Measurements from ENCODE around the gene LLGL2. TPM values are rescaled to one million over a fixed set of nuclear protein-coding genes. Genes with fewer than 3 reads are reported as not detected.

LLGL2 gene
- total and polyA plus RNA-seq, 5 donors from 2014 or later: 13.6 to 44.1 (median 17.5) TPM

- no peaks in the 10 kb centered on the region for H3K27me3 Mint-ChIP-seq
- ATAC-seq (ENCODE audit: low read depth in 2 of 2) (no peak), DNase-seq (no peak)
- Histone ChIP-seq H3K4me1 (ENCODE audit: control insufficient read depth, insufficient read depth, low read length, poor library complexity, severe bottlenecking) (no peaks in the 10 kb centered on the region), H3K27ac (ENCODE audit: insufficient read depth, low read length, poor library complexity, severe bottlenecking) (no peak overlapping the region), H3K27me3 (ENCODE audit: control insufficient read depth, insufficient read depth, low read length) (no peaks in the 10 kb centered on the region), H3K4me3 (ENCODE audit: low read depth, low read length) (no peak overlapping the region), H3K36me3 (ENCODE audit: control insufficient read depth, insufficient read depth, low read length) (peaks cover 59% of the 10 kb centered on the region), H3K9me3 (ENCODE audit: control insufficient read depth in 2 of 2, low read length in 2 of 2) (no peaks in the 10 kb centered on the region)
- no peak overlapping the region for H3K27ac Mint-ChIP-seq
- H3K36me3 Mint-ChIP-seq: peaks cover 13% of the 10 kb centered on the region
- H3K9me3 Mint-ChIP-seq: no peaks in the 10 kb centered on the region
- no peak overlapping the region for H3K4me3 Mint-ChIP-seq
- peaks cover 0 to 5% (median 0%) of the 10 kb centered on the region in 4 donors for H3K4me1 Mint-ChIP-seq
Observed at GRCh38 chr17:75494326-75494877, 31.1 kb upstream of the LLGL2 start.

GRCh38 chr17:75496005-75496404 lies 29.5 kb upstream of the LLGL2 start:
- Mint-ChIP-seq H3K36me3 (peaks cover 13% of the 10 kb centered on the region), H3K4me1 (peaks cover 0 to 5% (median 0%) of the 10 kb centered on the region in 4 donors), H3K27ac (no peak overlapping the region), H3K4me3 (no peak overlapping the region), H3K9me3 (no peaks in the 10 kb centered on the region), H3K27me3 (no peaks in the 10 kb centered on the region)
- Histone ChIP-seq H3K4me3 (ENCODE audit: low read depth, low read length) (no peak overlapping the region), H3K27ac (ENCODE audit: insufficient read depth, low read length, poor library complexity, severe bottlenecking) (no peak overlapping the region), H3K27me3 (ENCODE audit: control insufficient read depth, insufficient read depth, low read length) (no peaks in the 10 kb centered on the region), H3K9me3 (ENCODE audit: control insufficient read depth in 2 of 2, low read length in 2 of 2) (no peaks in the 10 kb centered on the region), H3K4me1 (ENCODE audit: control insufficient read depth, insufficient read depth, low read length, poor library complexity, severe bottlenecking) (no peaks in the 10 kb centered on the region), H3K36me3 (ENCODE audit: control insufficient read depth, insufficient read depth, low read length) (peaks cover 55% of the 10 kb centered on the region)
- ATAC-seq (ENCODE audit: low read depth in 2 of 2): no peak
- DNase-seq: no peak

- H3K27ac ChIP-seq (ENCODE audit: insufficient read depth, low read length, poor library complexity, severe bottlenecking): no peak overlapping the region
- no peak overlapping the region for H3K4me3 ChIP-seq (ENCODE audit: low read depth, low read length)
- H3K9me3 Mint-ChIP-seq: no peaks in the 10 kb centered on the region
- H3K36me3 Mint-ChIP-seq: peaks cover 8% of the 10 kb centered on the region
- H3K9me3 ChIP-seq (ENCODE audit: control insufficient read depth in 2 of 2, low read length in 2 of 2): no peaks in the 10 kb centered on the region
- peaks cover 0 to 3% (median 0%) of the 10 kb centered on the region in 4 donors for H3K4me1 Mint-ChIP-seq
- H3K27me3 ChIP-seq (ENCODE audit: control insufficient read depth, insufficient read depth, low read length): no peaks in the 10 kb centered on the region
- peak overlapping the region in 1 of 3 donors; percentile 20 for H3K27ac Mint-ChIP-seq
- ATAC-seq (ENCODE audit: low read depth in 2 of 2) (no peak), DNase-seq (no peak)
- no peaks in the 10 kb centered on the region for H3K27me3 Mint-ChIP-seq
- no peak overlapping the region for H3K4me3 Mint-ChIP-seq
- no peaks in the 10 kb centered on the region for H3K4me1 ChIP-seq (ENCODE audit: control insufficient read depth, insufficient read depth, low read length, poor library complexity, severe bottlenecking)
- peaks cover 46% of the 10 kb centered on the region for H3K36me3 ChIP-seq (ENCODE audit: control insufficient read depth, insufficient read depth, low read length)
Observed at GRCh38 chr17:75498039-75498725, 27.3 kb upstream of the LLGL2 start.

GRCh38 chr17:75498726-75499213 lies 26.7 kb upstream of the LLGL2 start:
- peaks cover 0 to 3% (median 0%) of the 10 kb centered on the region in 4 donors for H3K4me1 Mint-ChIP-seq
- H3K27me3 Mint-ChIP-seq: no peaks in the 10 kb centered on the region
- peaks cover 40% of the 10 kb centered on the region for H3K36me3 ChIP-seq (ENCODE audit: control insufficient read depth, insufficient read depth, low read length)
- H3K4me3 ChIP-seq (ENCODE audit: low read depth, low read length): no peak overlapping the region
- no peaks in the 10 kb centered on the region for H3K9me3 Mint-ChIP-seq
- ATAC-seq (ENCODE audit: low read depth in 2 of 2): no peak
- H3K4me3 Mint-ChIP-seq: no peak overlapping the region
- peaks cover 8% of the 10 kb centered on the region for H3K36me3 Mint-ChIP-seq
- H3K9me3 ChIP-seq (ENCODE audit: control insufficient read depth in 2 of 2, low read length in 2 of 2): no peaks in the 10 kb centered on the region
- no peaks in the 10 kb centered on the region for H3K4me1 ChIP-seq (ENCODE audit: control insufficient read depth, insufficient read depth, low read length, poor library complexity, severe bottlenecking)
- peak overlapping the region in 1 of 3 donors; percentile 48 for H3K27ac Mint-ChIP-seq
- H3K27ac ChIP-seq (ENCODE audit: insufficient read depth, low read length, poor library complexity, severe bottlenecking): no peak overlapping the region
- no peaks in the 10 kb centered on the region for H3K27me3 ChIP-seq (ENCODE audit: control insufficient read depth, insufficient read depth, low read length)
- DNase-seq: no peak

GRCh38 chr17:75499313-75500022 lies 26.0 kb upstream of the LLGL2 start:
- no peaks in the 10 kb centered on the region for H3K4me1 ChIP-seq (ENCODE audit: control insufficient read depth, insufficient read depth, low read length, poor library complexity, severe bottlenecking)
- Mint-ChIP-seq H3K4me3 (no peak overlapping the region), H3K36me3 (peaks cover 5% of the 10 kb centered on the region), H3K9me3 (no peaks in the 10 kb centered on the region), H3K27ac (peak overlapping the region in 1 of 3 donors; percentile 36), H3K27me3 (no peaks in the 10 kb centered on the region), H3K4me1 (peaks cover 0 to 3% (median 0%) of the 10 kb centered on the region in 4 donors)
- no peaks in the 10 kb centered on the region for H3K27me3 ChIP-seq (ENCODE audit: control insufficient read depth, insufficient read depth, low read length)
- DNase-seq (no peak), ATAC-seq (ENCODE audit: low read depth in 2 of 2) (no peak)
- peaks cover 35% of the 10 kb centered on the region for H3K36me3 ChIP-seq (ENCODE audit: control insufficient read depth, insufficient read depth, low read length)
- no peaks in the 10 kb centered on the region for H3K9me3 ChIP-seq (ENCODE audit: control insufficient read depth in 2 of 2, low read length in 2 of 2)
- no peak overlapping the region for H3K27ac ChIP-seq (ENCODE audit: insufficient read depth, low read length, poor library complexity, severe bottlenecking)
- H3K4me3 ChIP-seq (ENCODE audit: low read depth, low read length): no peak overlapping the region

GRCh38 chr17:75500419-75501216 lies 24.9 kb upstream of the LLGL2 start:
- peaks cover 4% of the 10 kb centered on the region for H3K36me3 Mint-ChIP-seq
- Histone ChIP-seq H3K9me3 (ENCODE audit: control insufficient read depth in 2 of 2, low read length in 2 of 2) (no peaks in the 10 kb centered on the region), H3K4me1 (ENCODE audit: control insufficient read depth, insufficient read depth, low read length, poor library complexity, severe bottlenecking) (no peaks in the 10 kb centered on the region), H3K27ac (ENCODE audit: insufficient read depth, low read length, poor library complexity, severe bottlenecking) (no peak overlapping the region), H3K4me3 (ENCODE audit: low read depth, low read length) (no peak overlapping the region), H3K36me3 (ENCODE audit: control insufficient read depth, insufficient read depth, low read length) (peaks cover 24% of the 10 kb centered on the region), H3K27me3 (ENCODE audit: control insufficient read depth, insufficient read depth, low read length) (no peaks in the 10 kb centered on the region)
- ATAC-seq (ENCODE audit: low read depth in 2 of 2): no peak
- H3K4me3 Mint-ChIP-seq: no peak overlapping the region
- no peak for DNase-seq
- peaks cover 0 to 3% (median 0%) of the 10 kb centered on the region in 4 donors for H3K4me1 Mint-ChIP-seq
- H3K27ac Mint-ChIP-seq: no peak overlapping the region
- H3K9me3 Mint-ChIP-seq: no peaks in the 10 kb centered on the region
- no peaks in the 10 kb centered on the region for H3K27me3 Mint-ChIP-seq

DNA sequence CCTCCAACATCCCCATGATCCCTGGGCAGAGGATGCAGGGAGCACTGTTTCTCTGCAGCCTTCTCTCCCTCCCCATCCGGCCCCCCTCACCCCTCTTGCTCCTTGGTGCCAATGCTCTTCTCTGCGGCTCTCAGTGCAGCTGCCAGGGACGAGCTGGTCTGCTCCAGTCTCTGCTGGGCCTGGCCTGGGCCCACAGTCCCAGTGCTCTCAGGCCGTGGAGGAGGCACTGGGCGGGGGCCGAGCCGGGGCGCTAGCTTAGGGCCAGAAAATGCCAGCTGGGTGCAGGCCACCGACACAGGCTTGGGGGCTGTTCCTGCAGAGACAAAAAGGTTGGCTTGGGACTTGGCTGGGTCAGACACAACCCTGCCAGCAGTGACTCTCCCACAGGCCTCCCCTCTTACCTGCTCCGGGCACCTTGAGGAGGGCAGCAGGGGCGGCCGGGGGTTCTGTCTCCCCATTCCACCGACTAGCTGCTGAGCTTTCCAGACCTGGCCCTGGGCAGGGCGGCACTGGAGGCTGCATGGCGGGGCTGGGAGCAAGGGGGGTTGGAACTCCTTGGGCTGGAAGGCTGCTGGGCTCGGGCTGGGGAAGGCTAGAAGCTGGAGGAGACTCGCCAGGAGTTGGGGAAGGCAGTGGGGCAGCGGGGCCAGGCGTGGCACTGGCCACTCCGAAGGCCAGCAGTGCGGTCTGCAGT lies 24.0 kb upstream of the LLGL2 start:
- Histone ChIP-seq H3K36me3 (ENCODE audit: control insufficient read depth, insufficient read depth, low read length) (peaks cover 18% of the 10 kb centered on the region), H3K27ac (ENCODE audit: insufficient read depth, low read length, poor library complexity, severe bottlenecking) (no peak overlapping the region), H3K9me3 (ENCODE audit: control insufficient read depth in 2 of 2, low read length in 2 of 2) (no peaks in the 10 kb centered on the region), H3K4me1 (ENCODE audit: control insufficient read depth, insufficient read depth, low read length, poor library complexity, severe bottlenecking) (no peaks in the 10 kb centered on the region), H3K27me3 (ENCODE audit: control insufficient read depth, insufficient read depth, low read length) (no peaks in the 10 kb centered on the region), H3K4me3 (ENCODE audit: low read depth, low read length) (no peak overlapping the region)
- Mint-ChIP-seq H3K27me3 (no peaks in the 10 kb centered on the region), H3K36me3 (peaks cover 4% of the 10 kb centered on the region), H3K4me3 (no peak overlapping the region), H3K9me3 (no peaks in the 10 kb centered on the region), H3K27ac (no peak overlapping the region), H3K4me1 (peaks cover 0 to 3% (median 0%) of the 10 kb centered on the region in 4 donors)
- no peak for DNase-seq
- no peak for ATAC-seq (ENCODE audit: low read depth in 2 of 2)

Data from CD4-positive, CD25-positive, alpha-beta regulatory T cell (primary cell).